H9 (cell line): ENCODE data around the gene SFI1. TPM values are rescaled to one million over a fixed set of nuclear protein-coding genes. Genes with fewer than 3 reads are reported as not detected.

Experiments
- DNase-seq: peaks from one replicate; pipeline ENCODE4 v3.0.0-alpha.2; 2017
- H2AFZ ChIP-seq: one replicate; pipeline ENCODE4 v1.6.1; 2013; ENCODE audit warnings: mild to moderate bottlenecking, low read length, control low read depth, moderate library complexity
- H2AK5ac ChIP-seq: 2 replicates; pipeline ENCODE4 v1.6.1; 2013; ENCODE audit warnings: low read length, control low read depth, mixed read lengths; ENCODE audit not compliant: insufficient read length
- H2BK120ac ChIP-seq: one replicate; pipeline ENCODE4 v1.6.1; 2013; ENCODE audit warnings: low read depth, mild to moderate bottlenecking, low read length, control low read depth, inconsistent platforms; ENCODE audit not compliant: poor library complexity, severe bottlenecking
- H2BK12ac ChIP-seq: 2 replicates; pipeline ENCODE4 v1.6.1; 2013; ENCODE audit warnings: low read length, control low read depth, mixed read lengths, low read depth; ENCODE audit not compliant: insufficient read length
- H2BK15ac ChIP-seq: 2 replicates; pipeline ENCODE4 v1.6.1; 2013; ENCODE audit warnings: low read depth, low read length, control low read depth
- H2BK20ac ChIP-seq: one replicate; pipeline ENCODE4 v1.6.1; 2013; ENCODE audit warnings: low read depth, mild to moderate bottlenecking, low read length, control low read depth, inconsistent platforms; ENCODE audit not compliant: poor library complexity, severe bottlenecking
- H2BK5ac ChIP-seq: 2 replicates; pipeline ENCODE4 v1.6.1; 2013; ENCODE audit warnings: low read length, control low read depth, mixed read lengths; ENCODE audit not compliant: insufficient read length
- H3K14ac ChIP-seq: 2 replicates; pipeline ENCODE4 v1.6.1; 2013; ENCODE audit warnings: low read length, control low read depth; ENCODE audit not compliant: insufficient read depth
- H3K18ac ChIP-seq: 2 replicates; pipeline ENCODE4 v1.6.1; 2013; ENCODE audit warnings: low read depth, mild to moderate bottlenecking, mixed read lengths, low read length, control low read depth; ENCODE audit not compliant: insufficient read length
- H3K23ac ChIP-seq: 2 replicates; pipeline ENCODE4 v1.6.1; 2013; ENCODE audit warnings: low read length, control low read depth, mixed read lengths, low read depth; ENCODE audit not compliant: insufficient read length
- H3K23me2 ChIP-seq: 2 replicates; pipeline ENCODE4 v1.6.1; 2013; ENCODE audit warnings: low read depth, mild to moderate bottlenecking, mixed read lengths, low read length, control low read depth; ENCODE audit not compliant: insufficient read length, poor library complexity, severe bottlenecking
- H3K27ac ChIP-seq: 2 replicates; pipeline ENCODE4 v1.5.1; 2013; ENCODE audit warnings: low read length, control low read depth, mixed read lengths, low read depth; ENCODE audit not compliant: insufficient read length
- H3K27me3 ChIP-seq: 2 replicates; pipeline ENCODE4 v1.6.1; 2013; ENCODE audit warnings: low read length, control low read depth, inconsistent platforms; ENCODE audit not compliant: insufficient read depth
- H3K4ac ChIP-seq: 2 replicates; pipeline ENCODE4 v1.6.1; 2013; ENCODE audit warnings: low read depth, mild to moderate bottlenecking, control low read depth, inconsistent platforms, low read length, moderate library complexity
- H3K4me1 ChIP-seq: 2 replicates; pipeline ENCODE4 v1.6.1; 2013; ENCODE audit warnings: low read length, control low read depth, inconsistent platforms; ENCODE audit not compliant: insufficient read depth
- H3K4me2 ChIP-seq: 2 replicates; pipeline ENCODE4 v1.6.1; 2013; ENCODE audit warnings: low read length, control low read depth, mixed read lengths; ENCODE audit not compliant: insufficient read length, insufficient read depth
- H3K56ac ChIP-seq: 2 replicates; pipeline ENCODE4 v1.6.1; 2013; ENCODE audit warnings: low read depth, mild to moderate bottlenecking, mixed read lengths, low read length, control low read depth; ENCODE audit not compliant: insufficient read length
- H3K79me1 ChIP-seq: 2 replicates; pipeline ENCODE4 v1.6.1; 2013; ENCODE audit warnings: low read depth, mild to moderate bottlenecking, moderate library complexity, low read length, control low read depth, inconsistent platforms; ENCODE audit not compliant: insufficient read depth, poor library complexity, severe bottlenecking
- H3K79me2 ChIP-seq: 2 replicates; pipeline ENCODE4 v1.6.1; 2013; ENCODE audit warnings: low read length, control low read depth, inconsistent platforms; ENCODE audit not compliant: insufficient read depth
- H3K9ac ChIP-seq: 2 replicates; pipeline ENCODE4 v1.6.1; 2013; ENCODE audit warnings: low read length, control low read depth, mixed read lengths; ENCODE audit not compliant: insufficient read length; ENCODE audit errors: extremely low read depth
- H3K9me3 ChIP-seq: one replicate; pipeline ENCODE4 v1.6.1; 2013; ENCODE audit warnings: low read depth, low read length, inconsistent platforms; ENCODE audit not compliant: control insufficient read depth
- H3T11ph ChIP-seq: one replicate; pipeline ENCODE4 v1.6.1; 2013; ENCODE audit warnings: mild to moderate bottlenecking, low read length, control low read depth, inconsistent platforms
- H4K20me1 ChIP-seq: one replicate; pipeline ENCODE4 v1.6.1; 2013; ENCODE audit not compliant: control insufficient read depth, insufficient read length, insufficient read depth
- H4K5ac ChIP-seq: 2 replicates; pipeline ENCODE4 v1.6.1; 2013; ENCODE audit warnings: low read depth, mild to moderate bottlenecking, mixed read lengths, low read length, control low read depth; ENCODE audit not compliant: insufficient read length
- H4K8ac ChIP-seq: replicated peaks from 2 replicates; pipeline ENCODE4 v1.6.1; 2013; ENCODE audit warnings: low read length, control low read depth, mixed read lengths, low read depth; ENCODE audit not compliant: insufficient read length
- H4K91ac ChIP-seq: 2 replicates; pipeline ENCODE4 v1.6.1; 2013; ENCODE audit warnings: low read depth, mild to moderate bottlenecking, moderate library complexity, mixed read lengths, low read length, control low read depth; ENCODE audit not compliant: insufficient read length
- H3K27ac Mint-ChIP-seq, 3 experiments: 2 replicates in 2 of 3; 3 replicates in 1 of 3; pipeline ENCODE4 v1.8.0; 2020 to 2021; ENCODE audit warnings: mixed read lengths in 3 of 3, mild to moderate bottlenecking in 1 of 3, moderate library complexity in 1 of 3
- H3K27me3 Mint-ChIP-seq: 2 replicates; pipeline ENCODE4 v1.8.0; 2021; ENCODE audit warnings: low read depth, mild to moderate bottlenecking, moderate library complexity, mixed read lengths
- H3K36me3 Mint-ChIP-seq, 3 experiments: 2 replicates in 2 of 3; 3 replicates in 1 of 3; pipeline ENCODE4 v1.8.0; 2020 to 2021; ENCODE audit warnings: low read depth in 3 of 3, mixed read lengths in 3 of 3; ENCODE audit not compliant: insufficient read depth in 1 of 3
- H3K4me1 Mint-ChIP-seq, 2 experiments: 2 replicates each; pipeline ENCODE4 v1.8.0; 2020; ENCODE audit warnings: mixed read lengths in 2 of 2
- H3K4me3 Mint-ChIP-seq, 2 experiments: 2 replicates in 1 of 2; 3 replicates in 1 of 2; pipeline ENCODE4 v1.8.0; 2020 to 2021; ENCODE audit warnings: mild to moderate bottlenecking in 2 of 2, mixed read lengths in 2 of 2, moderate library complexity in 1 of 2
- H3K9me3 Mint-ChIP-seq, 2 experiments: 2 replicates in 1 of 2; 3 replicates in 1 of 2; pipeline ENCODE4 v1.8.0; 2020; ENCODE audit warnings: mild to moderate bottlenecking in 2 of 2, mixed read lengths in 2 of 2, moderate library complexity in 1 of 2
- WGBS: extraction: QIAGEN DNeasy Blood & Tissue Kit; methylation state at CpG from one replicate; pipeline ENCODE4 v1.1.7; 2013; ENCODE audit warnings: missing lambda C conversion rate, low lambda C conversion rate, mixed read lengths; ENCODE audit not compliant: insufficient read length; ENCODE audit errors: extremely low coverage; 5-methylcytosine and 5-hydroxymethylcytosine counted together
- total RNA-seq: library from RNA; stranded (reverse); gene quantifications from 2 replicates; pipeline ENCODE4 v1.2.1, GENCODE V29; 2021
- TF ChIP-seq, protein P1 (sequence below): fragments of 200-600 bp; sonication (generic); conservative IDR thresholded peaks from 3 replicates; pipeline ENCODE4 v1.8.0; 2021; ENCODE audit warnings: antibody characterized with exemption, mild to moderate bottlenecking

The SFI1 gene
- total RNA-seq, 1 experiment from 2014 or later, result 26.4 TPM

DNA sequence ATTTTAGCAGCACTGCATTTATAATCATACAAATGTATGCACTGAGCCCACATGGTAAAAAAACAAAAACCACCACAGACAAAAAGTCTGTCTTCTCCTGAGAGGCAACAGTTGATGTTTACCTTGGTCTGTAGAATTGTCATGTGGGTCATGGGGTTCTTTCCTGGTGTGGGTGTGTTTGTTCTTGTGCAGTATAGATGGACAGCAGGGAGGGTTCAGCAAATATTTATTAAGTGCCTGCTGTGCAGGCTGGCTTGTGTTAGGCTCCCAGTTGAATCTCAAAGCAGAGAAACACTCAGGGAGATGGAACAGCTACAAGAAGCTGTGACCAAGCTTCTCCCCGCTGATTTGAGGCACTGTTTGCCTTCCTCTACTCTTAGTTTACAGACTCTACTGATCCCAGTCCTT, 83.5 kb downstream of the SFI1 start:
- Histone ChIP-seq H3T11ph (no peak overlapping the region), H2BK5ac (no peak overlapping the region), H3K23ac (no peak overlapping the region), H4K20me1 (no peaks in the 10 kb centered on the region), H3K27me3 (no peaks in the 10 kb centered on the region), H3K9ac (no peak overlapping the region), H3K14ac (no peak overlapping the region), H2BK120ac (no peak overlapping the region), H3K18ac (no peak overlapping the region), H3K79me2 (no peaks in the 10 kb centered on the region), H3K4me1 (no peaks in the 10 kb centered on the region), H4K5ac (no peak overlapping the region), H3K23me2 (no peaks in the 10 kb centered on the region), H3K4ac (no peak overlapping the region), H4K8ac (no peak overlapping the region), H3K27ac (no peak overlapping the region), H3K9me3 (no peaks in the 10 kb centered on the region), H2AFZ (no peak overlapping the region), H2AK5ac (no peak overlapping the region), H3K79me1 (no peaks in the 10 kb centered on the region), H2BK15ac (no peak overlapping the region), H3K4me2 (no peak overlapping the region), H2BK20ac (no peak overlapping the region), H4K91ac (no peak overlapping the region), H3K56ac (no peak overlapping the region), H2BK12ac (no peak overlapping the region)
- H3K27me3 Mint-ChIP-seq, result 0 out of 2 replicates have a peak, but pooled peaks cover 1% of the 10 kb centered on the region
- H3K4me3 Mint-ChIP-seq, result no peak overlapping the region
- H3K9me3 Mint-ChIP-seq, result no peaks in the 10 kb centered on the region
- WGBS, result no CpG with 5 or more reads among the region's 1 CpG
- TF ChIP-seq, protein P1, sequence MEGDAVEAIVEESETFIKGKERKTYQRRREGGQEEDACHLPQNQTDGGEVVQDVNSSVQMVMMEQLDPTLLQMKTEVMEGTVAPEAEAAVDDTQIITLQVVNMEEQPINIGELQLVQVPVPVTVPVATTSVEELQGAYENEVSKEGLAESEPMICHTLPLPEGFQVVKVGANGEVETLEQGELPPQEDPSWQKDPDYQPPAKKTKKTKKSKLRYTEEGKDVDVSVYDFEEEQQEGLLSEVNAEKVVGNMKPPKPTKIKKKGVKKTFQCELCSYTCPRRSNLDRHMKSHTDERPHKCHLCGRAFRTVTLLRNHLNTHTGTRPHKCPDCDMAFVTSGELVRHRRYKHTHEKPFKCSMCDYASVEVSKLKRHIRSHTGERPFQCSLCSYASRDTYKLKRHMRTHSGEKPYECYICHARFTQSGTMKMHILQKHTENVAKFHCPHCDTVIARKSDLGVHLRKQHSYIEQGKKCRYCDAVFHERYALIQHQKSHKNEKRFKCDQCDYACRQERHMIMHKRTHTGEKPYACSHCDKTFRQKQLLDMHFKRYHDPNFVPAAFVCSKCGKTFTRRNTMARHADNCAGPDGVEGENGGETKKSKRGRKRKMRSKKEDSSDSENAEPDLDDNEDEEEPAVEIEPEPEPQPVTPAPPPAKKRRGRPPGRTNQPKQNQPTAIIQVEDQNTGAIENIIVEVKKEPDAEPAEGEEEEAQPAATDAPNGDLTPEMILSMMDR, result no peak
- H3K4me1 Mint-ChIP-seq, result no peaks in the 10 kb centered on the region
- H3K27ac Mint-ChIP-seq, result no peak overlapping the region
- H3K36me3 Mint-ChIP-seq, result peaks cover 0 to 11% (median 0%) of the 10 kb centered on the region in 3 experiments; a peak in 3 of 7 replicates
- no peak for DNase-seq
